OCI-M2 (cell line): ENCODE results near the gene BPIFB6.

Experiments
- DNase-seq: peaks from one replicate; lab custom pipeline; 2025; ENCODE audit not compliant: unreplicated experiment; lab: John Stamatoyannopoulos, UW

BPIFB6 gene

DNA sequence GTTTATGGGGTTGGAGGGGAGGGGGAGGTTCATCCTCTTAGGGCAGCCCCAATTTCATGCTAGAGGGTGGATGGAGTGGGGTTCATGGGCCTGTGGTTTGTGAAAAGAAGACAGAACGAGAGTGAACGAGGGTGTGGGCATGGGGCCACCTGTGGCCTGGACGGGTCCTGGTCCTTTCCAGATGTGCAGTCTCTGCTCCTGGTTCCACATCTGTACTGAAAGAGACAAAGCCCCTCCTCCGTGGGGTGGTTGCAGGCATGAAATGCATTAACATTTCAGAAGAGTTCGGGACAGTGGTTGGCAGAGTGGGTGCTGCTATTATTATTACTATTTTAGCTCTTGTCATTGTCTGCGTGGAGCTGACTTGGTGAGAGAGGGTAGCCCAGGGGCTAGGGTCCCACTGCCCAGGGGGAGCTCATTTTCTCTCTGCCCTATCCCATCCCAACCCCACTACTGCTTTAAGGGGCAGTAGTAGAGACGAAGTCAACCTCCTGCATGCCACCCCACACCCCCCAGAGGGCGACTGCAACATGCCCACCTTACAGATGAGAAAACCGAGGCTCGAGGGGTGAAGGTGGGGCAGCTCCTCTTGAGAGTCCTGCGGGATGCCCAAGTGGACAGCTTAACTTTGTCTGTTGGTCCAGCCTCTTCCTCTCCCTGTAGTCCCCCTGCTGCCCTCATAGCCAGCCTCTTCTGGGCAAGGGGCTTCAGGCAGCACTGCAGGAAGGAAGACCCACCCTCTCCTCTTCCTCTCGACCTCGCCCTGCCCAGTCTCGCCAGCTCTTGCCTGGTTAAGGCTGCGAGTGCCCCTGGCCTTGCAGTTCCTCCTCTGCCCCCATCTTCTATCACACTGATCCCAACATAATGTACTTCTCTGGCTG is 15.5 kb upstream of the BPIFB6 start:
- no peak for DNase-seq

DNA sequence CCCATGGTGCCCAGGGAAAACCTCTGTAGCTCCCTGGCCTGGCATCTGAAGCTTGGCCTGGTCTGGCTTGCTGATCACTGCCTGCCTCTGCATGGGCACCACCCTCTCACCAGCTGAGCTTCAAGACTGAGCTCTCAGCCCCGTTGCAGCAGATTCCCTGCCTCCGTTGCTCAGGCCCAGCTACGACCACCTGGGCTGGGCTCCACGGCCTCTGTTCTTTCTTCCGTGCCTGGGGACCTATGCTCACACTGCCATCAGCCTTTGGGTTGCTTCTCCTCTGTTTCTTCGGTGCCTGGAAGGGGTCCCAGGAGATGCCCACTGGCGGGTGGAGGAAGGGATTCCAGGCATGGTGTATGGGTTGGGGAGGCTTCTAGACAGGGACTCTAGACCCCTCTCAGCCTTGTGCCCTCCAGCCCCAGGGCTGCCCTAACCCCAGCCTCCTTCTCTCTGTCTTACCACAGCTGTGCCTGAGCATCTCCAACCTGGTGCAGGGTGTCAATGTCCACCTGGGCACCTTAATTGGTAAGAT is 14.8 kb upstream of the BPIFB6 start:
- no peak for DNase-seq

DNA sequence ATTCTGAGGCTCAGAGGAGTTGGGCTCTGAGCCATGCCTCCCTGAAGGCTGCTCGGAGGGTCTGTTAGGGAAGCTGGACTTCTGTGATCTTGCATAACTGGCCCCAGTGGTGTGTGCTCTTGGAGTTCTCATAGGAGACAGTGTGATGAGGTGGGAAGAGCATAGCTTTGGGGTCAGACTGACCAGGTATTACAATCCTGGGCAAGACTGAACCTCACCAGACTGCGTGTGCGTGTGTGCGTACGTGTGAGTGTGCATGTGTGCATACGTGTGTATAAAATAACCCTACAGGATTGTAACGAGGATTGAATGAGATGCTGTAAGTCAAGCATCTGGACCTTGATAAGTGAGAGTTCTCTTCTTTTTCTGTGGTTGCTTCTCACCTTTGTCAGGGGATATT is 13.9 kb upstream of the BPIFB6 start:
- DNase-seq = no peak

- no peak for DNase-seq
These were observed 13.1 kb upstream of the BPIFB6 start for GRCh38 chr20:33018169-33018931.

DNA sequence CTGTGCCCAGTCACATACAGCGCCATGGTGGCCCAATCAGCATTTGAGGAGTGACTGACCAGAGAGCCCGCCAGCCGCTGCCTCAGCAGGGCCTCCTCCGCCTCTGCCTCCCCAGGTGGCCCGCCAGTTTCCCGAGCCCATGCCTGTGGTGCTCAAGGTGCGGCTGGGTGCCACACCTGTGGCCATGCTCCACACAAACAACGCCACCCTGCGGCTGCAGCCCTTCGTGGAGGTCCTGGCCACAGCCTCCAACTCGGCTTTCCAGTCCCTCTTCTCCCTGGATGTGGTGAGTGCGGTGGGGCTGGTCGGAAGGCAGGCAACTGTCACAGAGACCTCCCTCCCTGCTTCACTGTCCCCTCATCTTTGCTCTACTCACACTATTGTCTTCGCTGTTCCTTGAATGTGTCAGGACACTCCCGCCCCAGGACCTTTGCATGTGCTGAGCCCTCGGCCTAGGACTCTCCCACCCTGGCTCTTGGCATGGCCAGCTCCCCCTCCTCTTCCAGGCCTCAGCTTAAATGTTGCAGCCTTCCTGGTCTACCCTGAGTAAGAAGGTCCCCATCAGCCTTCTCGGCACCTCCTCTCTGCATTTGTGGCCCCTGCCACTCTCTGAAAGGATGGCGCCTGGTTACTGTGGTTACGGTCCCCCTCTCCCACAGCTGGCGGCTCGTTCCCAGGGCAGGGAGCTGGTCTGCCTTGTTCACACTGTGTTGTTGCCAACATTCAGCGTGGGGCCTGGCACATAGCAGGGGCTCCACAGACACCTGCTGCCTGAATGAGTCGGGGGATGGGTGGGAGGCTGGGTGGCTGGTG is 11.8 kb upstream of the BPIFB6 start:
- no peak for DNase-seq

GRCh38 chr20:33020278-33021161 is 10.9 kb upstream of the BPIFB6 start:
- DNase-seq = no peak

DNA sequence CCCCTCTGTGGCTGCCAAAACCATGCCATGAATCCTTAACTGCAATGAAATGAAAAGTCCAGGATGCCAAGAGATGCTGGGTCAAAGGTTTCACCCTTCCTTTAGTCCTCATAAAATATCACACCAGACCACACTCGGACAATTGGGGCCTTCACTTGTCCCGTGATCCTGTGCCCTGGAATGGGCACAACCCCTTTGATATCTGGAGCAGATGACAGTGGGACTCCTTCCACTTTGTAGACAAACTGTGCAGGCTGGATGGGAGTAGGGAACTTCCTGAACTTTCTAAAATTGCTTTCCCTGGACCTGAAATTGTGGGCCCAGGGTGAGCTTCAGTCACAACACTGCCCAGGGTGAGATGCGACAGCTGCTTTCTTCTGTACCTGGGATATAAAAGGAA is 9.6 kb upstream of the BPIFB6 start:
- no peak for DNase-seq

DNA sequence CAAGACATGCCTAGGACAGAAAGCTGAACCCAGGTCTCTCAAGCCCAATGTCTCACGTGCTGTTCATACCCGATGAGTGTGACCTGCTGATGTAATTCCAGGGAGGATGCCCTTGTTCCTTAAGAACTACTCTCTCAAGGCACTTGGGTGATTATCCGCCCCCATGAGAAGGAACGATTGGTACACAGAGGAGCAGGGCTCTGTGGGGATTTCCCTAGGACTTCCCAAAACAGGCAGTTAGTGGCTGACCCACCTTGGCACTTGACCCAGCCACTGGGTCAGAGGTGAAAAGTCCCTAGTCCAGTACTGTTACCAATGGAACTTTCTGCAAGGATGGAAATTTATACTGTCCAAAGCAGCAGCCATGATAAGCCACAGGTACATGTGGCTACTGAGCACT is 9.2 kb upstream of the BPIFB6 start:
- no peak for DNase-seq

GRCh38 chr20:33022694-33023438 is 8.6 kb upstream of the BPIFB6 start:
- DNase-seq = no peak

- DNase-seq = no peak
These were observed 7.8 kb upstream of the BPIFB6 start for GRCh38 chr20:33023439-33024242.

DNA sequence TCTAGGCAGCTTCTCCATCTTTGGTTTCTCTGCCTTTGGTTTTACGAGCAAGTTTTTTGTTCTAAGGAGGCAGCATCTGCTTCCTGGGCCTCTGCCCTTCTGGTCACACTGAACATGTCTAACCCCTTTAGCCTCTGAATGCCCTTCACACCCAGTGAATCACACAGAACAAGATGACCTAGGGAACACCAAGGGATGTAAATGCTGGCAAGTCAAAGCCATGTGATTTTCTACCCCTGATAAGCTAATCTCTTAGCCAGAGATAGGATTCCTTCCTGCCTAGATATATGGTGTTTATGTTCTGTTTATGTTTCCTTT is 7.2 kb upstream of the BPIFB6 start:
- DNase-seq = no peak

GRCh38 chr20:33024609-33025317 is 6.7 kb upstream of the BPIFB6 start:
- DNase-seq = no peak

DNA sequence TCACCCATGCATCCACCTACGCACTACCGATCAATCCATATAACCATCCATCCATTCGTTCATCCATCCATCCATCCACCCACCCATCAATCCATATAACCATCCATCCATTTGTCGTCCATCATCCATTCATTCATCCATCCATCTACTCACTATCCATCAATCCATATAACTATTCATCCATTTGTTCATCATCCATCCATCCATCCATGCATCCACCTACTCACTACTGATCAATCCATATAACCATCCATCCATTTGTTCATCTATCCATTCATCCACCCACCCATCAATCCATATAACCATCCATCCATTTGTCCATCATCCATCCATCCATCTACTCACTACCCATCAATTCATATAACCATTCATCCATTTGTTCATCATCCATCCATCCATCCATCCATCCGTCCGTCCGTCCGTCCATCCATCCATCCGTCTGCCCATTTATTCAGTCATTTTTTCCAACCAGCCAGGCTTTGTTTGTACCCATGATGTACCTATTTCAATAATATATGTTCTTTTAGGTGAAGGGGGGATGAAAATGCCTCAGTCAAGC is 6.1 kb upstream of the BPIFB6 start:
- DNase-seq = no peak

- DNase-seq = no peak
These were observed 5.2 kb upstream of the BPIFB6 start for GRCh38 chr20:33026072-33026778.

DNA sequence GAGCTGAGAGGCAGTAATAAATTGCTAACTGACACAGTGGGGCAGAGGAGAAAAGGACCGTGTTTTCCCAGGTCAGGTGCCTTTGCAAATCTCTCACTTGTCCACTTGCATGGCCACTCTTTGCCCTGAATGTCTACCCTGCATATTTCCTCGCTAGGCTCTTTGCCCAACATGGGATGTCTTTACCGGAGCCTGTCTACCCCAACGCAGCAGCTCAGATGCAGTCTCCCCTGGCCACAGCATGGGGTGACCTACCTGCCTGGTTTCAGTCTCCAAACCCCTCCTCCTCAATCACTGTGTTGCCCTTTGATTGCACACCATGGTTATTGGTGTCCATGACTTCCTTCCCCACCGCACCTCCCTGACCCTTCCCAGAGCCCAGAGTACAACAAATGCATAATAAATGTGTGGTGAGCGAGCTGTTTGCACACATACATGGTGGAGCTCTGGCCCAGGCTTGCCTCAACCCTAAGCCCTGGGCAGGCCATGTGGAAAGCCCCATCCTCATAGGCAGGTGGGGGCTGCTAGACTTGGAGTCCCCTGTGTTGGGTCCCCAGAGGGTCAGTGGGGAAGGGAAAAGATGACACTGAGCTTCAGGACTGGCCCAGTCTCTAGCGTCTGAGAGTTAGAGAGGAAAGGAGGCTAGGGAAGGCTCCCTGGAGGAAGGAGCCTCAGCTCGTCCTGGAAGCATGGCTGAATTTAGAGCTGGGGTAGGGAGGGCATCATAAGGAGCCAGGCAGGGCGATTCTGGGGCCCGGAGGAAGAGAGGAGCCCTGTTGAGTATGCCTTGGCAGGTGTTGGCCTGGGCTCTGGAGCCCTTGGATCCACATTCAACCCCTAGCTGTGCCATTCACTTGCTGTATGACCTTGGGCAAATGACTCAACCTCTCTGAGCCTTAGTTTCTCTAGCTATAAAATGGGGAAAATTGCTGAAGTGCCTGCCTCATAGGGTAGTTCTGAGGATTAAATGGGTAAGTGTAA is 4.4 kb upstream of the BPIFB6 start:
- DNase-seq = no peak
